ENCODE measurements around the gene NCKIPSD.

Gene NCKIPSD

GRCh38 chr3:48625600-48625999 lies 60.1 kb downstream of the NCKIPSD start:
- in situ Hi-C loops (cut with MboI; ENCODE audit: low sequenced_read_pairs): no loop called here

GRCh38 chr3:48624767-48625166 lies 60.9 kb downstream of the NCKIPSD start:
- in situ Hi-C loops (cut with MboI; ENCODE audit: low sequenced_read_pairs): no loop called here

GRCh38 chr3:48623851-48624547 lies 61.7 kb downstream of the NCKIPSD start:
- in situ Hi-C loops (cut with MboI; ENCODE audit: low sequenced_read_pairs): no loop called here

All from HL-60/S4 (cell line).